GM18499 (cell line): ENCODE measurements around the gene PCBP1.
"Not testable (repeated sequence)": the region's sequence is repeated elsewhere in the genome, so short reads cannot be mapped to it uniquely, and the experiment has no call there.

ENCODE experiments used
- ATAC-seq: cut with Tn5 transposase; IDR thresholded peaks from one replicate; pipeline ENCODE4 v1.9.1; 2021; ENCODE audit warnings: moderate number of reproducible peaks; ENCODE audit not compliant: insufficient read depth, unreplicated experiment

The PCBP1 gene

GRCh38 chr2:70086838-70087701, at the start of gene PCBP1:
TSS of gene PCBP1 (plus strand) at chr2:70087477. CDS start at chr2:70087744, 267 bp downstream.
- no peak for ATAC-seq

GRCh38 chr2:70039366-70039765, 47.9 kb upstream of the PCBP1 start:
- ATAC-seq, result no peak

- no peak for ATAC-seq
Observed at GRCh38 chr2:70041663-70042062, 45.6 kb upstream of the PCBP1 start.

DNA sequence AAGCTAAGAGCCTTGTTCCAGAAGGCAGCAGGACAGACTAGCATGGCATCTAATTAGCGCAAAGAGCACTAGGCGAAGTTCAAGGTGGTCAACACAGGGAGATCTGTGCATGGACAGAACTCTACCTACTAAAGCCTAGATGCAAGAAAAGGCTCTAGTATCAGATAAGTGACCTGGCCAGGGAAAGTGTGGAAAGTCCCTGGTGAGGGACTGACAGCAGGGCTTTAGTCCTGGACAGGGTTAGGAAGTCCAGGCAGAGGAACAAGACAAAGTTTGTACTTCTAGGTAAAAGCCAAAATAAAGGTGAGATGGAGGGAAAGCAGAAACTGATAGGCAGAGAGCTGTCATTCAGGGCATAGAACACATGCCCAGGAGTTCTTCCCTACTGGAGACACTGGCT, 45.0 kb upstream of the PCBP1 start:
- no peak for ATAC-seq

GRCh38 chr2:70043252-70043875, 43.9 kb upstream of the PCBP1 start:
- ATAC-seq, result no peak

GRCh38 chr2:70044290-70045040, 42.8 kb upstream of the PCBP1 start:
- ATAC-seq, result no peak

- ATAC-seq, result no peak
Observed at GRCh38 chr2:70045405-70045804, 41.9 kb upstream of the PCBP1 start.

- no peak for ATAC-seq
Observed at GRCh38 chr2:70045932-70046331, 41.3 kb upstream of the PCBP1 start.

GRCh38 chr2:70046534-70046933, 40.7 kb upstream of the PCBP1 start:
- no peak for ATAC-seq

DNA sequence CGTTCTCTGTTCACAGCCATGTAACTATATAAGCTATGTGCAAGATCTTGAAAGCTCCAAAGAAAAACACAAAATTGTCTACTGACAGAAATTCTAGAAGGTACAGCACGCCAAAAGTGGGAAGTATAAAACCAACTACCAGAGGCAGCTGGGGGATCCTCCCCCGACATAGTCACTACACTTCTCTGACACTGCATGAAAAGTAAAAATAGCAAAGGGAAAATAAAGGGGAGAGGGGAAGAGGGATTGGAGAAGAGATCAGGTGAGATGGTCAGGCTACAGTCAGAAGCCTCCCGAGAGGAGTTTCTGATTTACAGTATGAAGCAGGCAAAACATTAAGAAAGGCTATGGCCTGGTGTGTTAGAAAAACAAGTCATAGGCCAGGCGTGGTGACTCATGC, 39.8 kb upstream of the PCBP1 start:
- ATAC-seq, result no peak

DNA sequence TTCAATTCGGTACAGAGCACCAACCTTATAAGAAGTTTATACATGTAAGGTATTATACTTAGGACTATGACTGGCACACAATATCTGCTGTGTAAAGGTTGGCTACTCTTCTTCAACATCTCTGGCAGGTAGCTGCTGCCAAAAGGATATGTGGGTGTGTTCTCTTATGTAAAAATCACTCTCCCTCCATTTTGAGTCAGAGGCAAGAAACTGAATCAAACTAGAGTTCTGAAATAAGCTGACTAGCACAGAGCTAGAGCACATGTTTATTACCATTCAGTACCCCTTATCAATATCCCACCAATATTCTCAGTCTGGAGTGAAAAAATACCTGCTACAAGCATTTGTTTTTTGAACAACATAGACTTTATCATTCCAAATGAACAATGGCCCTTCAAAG, 38.0 kb upstream of the PCBP1 start:
- ATAC-seq, result no peak

- no peak for ATAC-seq
Observed at GRCh38 chr2:70050631-70051425, 36.4 kb upstream of the PCBP1 start.

DNA sequence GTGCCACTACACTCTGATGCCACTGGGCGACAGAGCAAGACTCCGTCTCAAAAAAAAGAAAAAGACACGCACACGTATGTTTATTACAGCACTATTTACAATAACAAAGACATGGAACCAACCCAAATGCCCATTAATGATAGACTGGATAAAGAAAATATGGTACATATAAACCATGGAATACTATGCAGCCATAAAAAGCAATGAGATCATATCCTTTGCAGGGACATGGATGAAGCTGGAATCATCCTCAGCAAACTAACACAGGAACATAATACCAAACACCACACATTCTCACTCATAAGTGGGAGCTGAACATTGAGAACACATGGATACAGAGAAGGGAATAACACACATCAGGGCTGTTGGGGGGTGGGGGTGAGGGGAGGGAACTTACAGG, 32.0 kb upstream of the PCBP1 start:
- not testable (repeated sequence) for ATAC-seq

- no peak for ATAC-seq
Observed at GRCh38 chr2:70061317-70061716, 26.0 kb upstream of the PCBP1 start.

- ATAC-seq, result no peak
Observed at GRCh38 chr2:70062270-70062669, 25.0 kb upstream of the PCBP1 start.

GRCh38 chr2:70068119-70068518, 19.2 kb upstream of the PCBP1 start:
- no peak for ATAC-seq

GRCh38 chr2:70069049-70069448, 18.2 kb upstream of the PCBP1 start:
- ATAC-seq, result peak; percentile 61

GRCh38 chr2:70070542-70071268, 16.6 kb upstream of the PCBP1 start:
- peak; percentile 46 for ATAC-seq

GRCh38 chr2:70073493-70073892, 13.8 kb upstream of the PCBP1 start:
- no peak for ATAC-seq

- ATAC-seq, result no peak
Observed at GRCh38 chr2:70078384-70078783, 8.9 kb upstream of the PCBP1 start.
